Stimulated activated naive B cell treated with anti-CD40 and anti-IgM and Interleukin-4, amounts not matched to agents 10 μg/mL and 1 μg/mL and 100 μg/mL, for 72 hours (primary cell): ENCODE data around the gene LPP.
A peak's percentile ranks its signal among the peaks of the same experiment; 100 is the strongest.

ENCODE experiments used
- ATAC-seq, 2 donors: fragments of 150-1000 bp; cut with Tn5 transposase; replicated peaks; 2 replicates each; pipeline ENCODE4 v1.10.0; 2021; ENCODE audit warnings: moderate library complexity in 1 of 2
- DNase-seq: peaks from one replicate; pipeline ENCODE4 v3.0.0; 2021
- H3K27ac Mint-ChIP-seq: one replicate; pipeline ENCODE4 v1.8.0; 2022; ENCODE audit warnings: mild to moderate bottlenecking, mixed read lengths
- H3K27me3 Mint-ChIP-seq, 2 donors: one replicate each; pipeline ENCODE4 v1.8.0; 2022; ENCODE audit warnings: mixed read lengths in 2 of 2
- H3K36me3 Mint-ChIP-seq, 2 donors: one replicate each; pipeline ENCODE4 v1.8.0; 2022; ENCODE audit warnings: mixed read lengths in 2 of 2, mild to moderate bottlenecking in 1 of 2
- H3K4me1 Mint-ChIP-seq, 2 donors: one replicate each; pipeline ENCODE4 v1.8.0; 2022; ENCODE audit warnings: mixed read lengths in 2 of 2, mild to moderate bottlenecking in 1 of 2
- H3K4me3 Mint-ChIP-seq, 2 donors: one replicate each; pipeline ENCODE4 v1.8.0; 2022; ENCODE audit warnings: mild to moderate bottlenecking in 2 of 2, mixed read lengths in 2 of 2, moderate library complexity in 1 of 2
- H3K9me3 Mint-ChIP-seq, 2 donors: one replicate each; pipeline ENCODE4 v1.8.0; 2022; ENCODE audit warnings: mixed read lengths in 2 of 2, mild to moderate bottlenecking in 1 of 2

The LPP gene

DNA sequence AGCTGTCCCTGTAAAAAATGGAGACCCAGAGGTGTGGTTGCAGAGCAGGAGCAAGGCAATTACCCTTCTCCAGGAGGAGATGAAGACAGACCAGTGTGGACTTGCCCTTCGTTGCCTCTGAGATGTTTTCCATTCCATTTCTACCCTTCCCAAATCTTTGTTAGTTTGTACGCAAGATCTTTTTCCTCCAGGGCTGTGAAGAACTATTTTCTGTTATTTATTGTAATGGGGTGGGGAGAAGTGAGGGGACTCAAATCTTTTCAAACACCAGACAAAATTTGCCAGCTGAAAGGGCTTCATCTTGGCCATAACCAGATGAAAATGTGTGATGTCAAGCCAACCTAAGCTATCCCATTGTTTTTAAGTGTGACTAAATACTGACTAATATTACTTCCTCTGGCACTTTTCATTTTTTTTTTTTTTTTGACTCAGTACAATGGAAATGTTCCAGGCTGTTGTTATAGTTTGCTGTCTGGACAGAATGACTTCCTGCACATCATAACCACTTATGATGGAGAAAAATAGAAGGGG is 746.5 kb downstream of the LPP start:
- DNase-seq: no peak
- Mint-ChIP-seq H3K36me3 (peaks cover 0 to 9% of the 10 kb centered on the region in 2 donors), H3K9me3 (no peaks in the 10 kb centered on the region), H3K27me3 (no peaks in the 10 kb centered on the region), H3K4me1 (no peaks in the 10 kb centered on the region), H3K27ac (no peak overlapping the region), H3K4me3 (no peak overlapping the region)
- ATAC-seq: no peak

DNA sequence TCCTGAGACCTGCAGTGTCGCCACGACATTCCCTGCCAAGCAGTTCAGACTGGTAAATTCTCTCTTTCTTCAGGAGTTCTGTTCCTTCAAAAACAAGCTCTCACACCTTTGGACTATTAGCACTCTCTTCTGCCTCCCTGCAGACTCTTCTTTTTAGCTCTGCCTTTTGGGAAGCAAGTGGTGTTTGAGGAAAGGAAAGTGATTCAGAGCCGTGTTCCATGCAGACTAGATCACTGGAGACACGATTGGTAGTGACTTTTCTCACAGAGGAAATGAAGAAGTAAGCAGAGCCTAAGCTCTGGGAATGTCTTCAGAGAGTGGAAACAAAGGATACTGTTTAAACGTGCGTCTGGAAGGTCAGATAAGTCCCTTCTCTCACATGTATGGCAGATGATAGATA is 747.2 kb downstream of the LPP start:
- ATAC-seq (no peak), DNase-seq (no peak)
- Mint-ChIP-seq H3K36me3 (peaks cover 0 to 9% of the 10 kb centered on the region in 2 donors), H3K4me1 (no peaks in the 10 kb centered on the region), H3K9me3 (no peaks in the 10 kb centered on the region), H3K27ac (no peak overlapping the region), H3K27me3 (no peaks in the 10 kb centered on the region), H3K4me3 (no peak overlapping the region)

DNA sequence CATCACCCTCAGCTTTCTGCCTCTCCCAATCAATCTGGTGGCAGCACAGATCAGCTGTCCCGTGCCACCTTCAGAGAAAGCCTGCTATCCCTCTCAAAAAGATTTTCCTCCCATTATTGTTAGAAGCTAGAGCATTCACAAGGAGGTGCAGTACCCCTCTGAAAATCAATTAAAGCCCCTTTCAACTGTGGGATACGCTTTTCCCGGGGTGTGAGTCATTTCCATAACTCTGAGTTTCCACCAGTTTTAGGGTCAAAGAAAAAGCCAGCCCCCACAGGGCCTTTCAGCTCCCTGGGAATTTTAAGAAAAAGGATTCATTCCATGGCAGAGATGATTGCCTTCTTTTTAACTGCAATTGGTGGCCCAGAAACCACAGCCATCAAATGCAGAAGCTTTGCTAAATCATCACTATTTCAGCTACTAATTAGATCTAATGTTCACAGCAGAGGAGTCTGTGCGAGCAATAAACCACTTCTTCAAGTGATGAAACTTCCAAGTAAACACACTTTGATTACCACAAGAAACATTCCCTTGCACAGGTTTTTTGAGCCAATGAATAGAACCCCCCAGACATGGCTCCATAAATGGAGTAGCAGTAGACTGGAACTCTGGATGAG is 747.8 kb downstream of the LPP start:
- Mint-ChIP-seq H3K4me3 (no peak overlapping the region), H3K27me3 (no peaks in the 10 kb centered on the region), H3K27ac (no peak overlapping the region), H3K36me3 (peaks cover 0 to 9% of the 10 kb centered on the region in 2 donors), H3K4me1 (no peaks in the 10 kb centered on the region), H3K9me3 (no peaks in the 10 kb centered on the region)
- ATAC-seq (no peak), DNase-seq (no peak)

DNA sequence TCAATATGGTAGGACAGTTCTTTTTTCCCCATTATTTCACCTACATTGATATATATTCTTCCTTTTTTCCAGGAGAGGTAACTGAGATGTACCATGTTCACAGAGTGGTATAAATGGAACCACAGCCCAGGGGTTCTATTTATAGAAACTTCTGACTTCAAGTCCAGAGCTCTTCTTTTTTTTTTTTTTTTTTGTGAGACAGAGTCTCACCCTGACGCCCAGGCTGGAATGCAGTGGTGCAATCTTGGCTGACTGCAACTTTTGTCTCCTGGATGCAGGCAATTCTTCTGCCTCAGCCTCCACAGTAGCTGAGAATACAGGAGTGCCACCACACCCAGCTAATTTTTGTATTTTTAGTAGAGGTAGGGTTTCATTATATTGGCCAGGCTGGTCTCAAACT is 750.7 kb downstream of the LPP start:
- no peak for DNase-seq
- Mint-ChIP-seq H3K27ac (no peak overlapping the region), H3K36me3 (peaks cover 5 to 12% of the 10 kb centered on the region in 2 donors), H3K4me1 (peaks cover 7 to 9% of the 10 kb centered on the region in 2 donors), H3K27me3 (no peaks in the 10 kb centered on the region), H3K9me3 (no peaks in the 10 kb centered on the region), H3K4me3 (no peak overlapping the region)
- no peak for ATAC-seq

DNA sequence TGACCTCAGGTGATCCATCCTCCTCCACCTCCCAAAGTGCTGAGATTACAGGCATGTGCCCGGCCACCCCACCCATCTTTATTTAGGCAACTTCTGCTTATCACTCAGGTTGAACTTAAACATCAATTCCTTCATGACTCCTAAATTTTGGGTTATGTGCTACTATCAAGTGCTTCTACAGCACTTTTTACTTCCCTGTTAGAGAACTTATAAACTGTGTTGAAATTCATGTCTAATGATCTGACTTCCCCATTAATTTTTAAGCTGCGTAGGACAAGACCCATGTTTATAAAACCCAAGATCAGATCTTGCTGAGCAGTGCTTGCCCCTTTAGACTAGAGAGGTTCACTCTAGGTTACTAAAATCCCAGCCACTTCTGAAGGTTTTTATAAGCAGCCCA is 751.6 kb downstream of the LPP start:
- peaks cover 5 to 9% of the 10 kb centered on the region in 2 donors for H3K36me3 Mint-ChIP-seq
- H3K27ac Mint-ChIP-seq: no peak overlapping the region

DNA sequence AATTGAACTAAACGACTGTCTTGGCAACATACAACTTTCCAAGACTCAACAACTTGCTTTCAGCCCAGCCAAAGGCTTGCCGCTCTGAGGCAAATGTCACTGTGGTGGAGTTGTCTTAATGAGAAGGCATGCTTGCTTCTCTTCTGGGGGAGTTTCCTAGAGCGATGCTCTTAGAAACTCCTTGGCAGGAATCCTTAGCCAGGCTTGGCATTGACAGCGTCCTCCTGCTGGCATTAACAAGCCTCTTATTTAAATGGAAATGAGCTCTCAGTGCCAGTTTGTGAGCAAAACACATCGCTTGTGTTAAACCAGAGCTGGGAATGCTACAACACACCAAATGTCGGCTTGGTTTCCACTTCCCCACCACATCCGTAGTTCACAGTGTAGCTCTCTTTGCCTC is 752.3 kb downstream of the LPP start:
- Mint-ChIP-seq H3K4me3 (no peak overlapping the region), H3K27me3 (no peaks in the 10 kb centered on the region), H3K27ac (no peak overlapping the region), H3K36me3 (peaks cover 5 to 9% of the 10 kb centered on the region in 2 donors), H3K9me3 (no peaks in the 10 kb centered on the region), H3K4me1 (peaks cover 7 to 9% of the 10 kb centered on the region in 2 donors)
- DNase-seq (no peak), ATAC-seq (no peak)

More for the DNA sequence above, 751.6 kb downstream of the LPP start:
- peaks cover 7 to 9% of the 10 kb centered on the region in 2 donors for H3K4me1 Mint-ChIP-seq
- H3K4me3 Mint-ChIP-seq: no peak overlapping the region
- ATAC-seq: no peak
- H3K9me3 Mint-ChIP-seq: no peaks in the 10 kb centered on the region
- no peak for DNase-seq
- no peaks in the 10 kb centered on the region for H3K27me3 Mint-ChIP-seq

DNA sequence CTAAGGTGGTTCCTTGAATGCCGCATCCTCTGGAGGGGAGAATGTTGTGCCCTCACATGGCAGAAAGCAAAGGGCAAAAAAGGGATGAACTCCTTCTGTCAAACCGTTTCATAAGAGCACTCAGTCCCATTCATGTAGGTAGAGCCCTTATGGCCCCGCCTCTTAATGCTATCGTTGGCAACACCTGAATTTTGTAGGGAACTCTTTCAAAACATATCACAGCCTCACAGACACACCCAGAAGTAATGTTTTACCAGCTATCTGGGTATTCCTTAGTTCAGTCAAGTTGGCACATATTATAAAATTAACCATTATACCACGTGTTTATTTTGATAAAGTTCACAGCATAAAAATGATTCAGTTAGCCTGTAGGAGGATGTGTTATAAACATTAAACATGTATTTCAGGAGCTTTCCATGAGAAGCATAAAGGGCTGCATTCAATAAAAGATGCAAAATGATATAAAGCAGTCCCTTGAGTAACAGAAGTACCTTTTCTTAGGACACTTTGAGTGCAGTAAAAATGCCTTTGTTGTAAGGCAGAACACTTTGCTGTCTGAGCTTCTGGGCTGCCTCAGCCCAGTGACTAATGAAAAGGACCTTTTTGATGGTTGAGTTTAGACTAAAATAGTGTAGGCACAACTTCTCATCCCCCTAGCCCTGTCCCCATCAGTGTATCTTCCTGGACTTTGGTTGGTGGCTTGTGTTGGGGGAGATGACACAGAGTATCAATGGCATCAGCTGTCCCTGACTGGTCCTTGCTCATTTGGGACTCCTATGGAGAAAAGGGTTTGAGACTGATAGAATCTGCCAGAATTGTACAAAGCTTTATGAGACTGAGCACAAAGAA is 754.3 kb downstream of the LPP start:
- Mint-ChIP-seq H3K27me3 (no peaks in the 10 kb centered on the region), H3K4me1 (peaks cover 7 to 9% of the 10 kb centered on the region in 2 donors), H3K9me3 (no peaks in the 10 kb centered on the region), H3K36me3 (peaks cover 5 to 9% of the 10 kb centered on the region in 2 donors), H3K4me3 (no peak overlapping the region), H3K27ac (peak overlapping the region; percentile 90)
- DNase-seq (no peak), ATAC-seq (no peak)

DNA sequence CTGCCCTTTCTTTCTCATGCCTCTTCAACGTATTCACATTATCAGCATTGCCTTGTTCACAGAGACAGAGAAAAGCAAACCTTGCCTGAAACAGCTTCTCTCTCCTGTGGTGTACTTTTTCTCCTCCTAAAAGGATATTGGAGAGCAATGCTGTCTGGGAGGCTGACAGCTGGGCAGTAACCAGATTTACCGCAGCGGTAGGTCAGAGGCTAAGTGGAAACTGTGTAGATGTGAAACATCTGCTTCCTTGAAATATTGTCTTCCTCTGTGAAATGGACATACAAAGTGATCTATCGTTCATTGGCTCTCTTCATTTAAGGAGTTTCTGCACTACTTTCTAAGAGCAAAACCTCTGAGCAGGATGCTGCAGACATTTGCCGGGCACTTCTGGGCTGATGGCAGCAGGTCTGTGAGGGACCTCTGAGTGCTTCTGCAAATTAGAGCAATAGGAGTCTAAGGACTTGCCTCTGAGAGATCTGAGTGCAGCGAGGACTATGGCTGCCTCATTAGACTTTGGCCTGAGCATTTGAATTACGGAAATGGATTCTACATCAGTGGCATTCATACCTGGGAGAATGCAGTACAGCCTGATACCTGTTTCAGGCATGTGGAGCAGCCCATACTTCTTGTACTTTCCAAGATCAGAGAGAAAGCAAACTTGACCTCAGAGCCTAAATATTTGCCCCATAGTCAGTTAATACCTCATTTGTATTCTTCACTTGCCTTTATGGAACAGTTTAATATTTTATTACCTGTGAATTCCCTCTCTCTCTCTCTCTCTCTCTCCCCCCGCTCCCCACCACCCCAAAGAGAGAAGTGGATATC is 757.3 kb downstream of the LPP start:
- no peak for ATAC-seq
- no peaks in the 10 kb centered on the region for H3K27me3 Mint-ChIP-seq

DNA sequence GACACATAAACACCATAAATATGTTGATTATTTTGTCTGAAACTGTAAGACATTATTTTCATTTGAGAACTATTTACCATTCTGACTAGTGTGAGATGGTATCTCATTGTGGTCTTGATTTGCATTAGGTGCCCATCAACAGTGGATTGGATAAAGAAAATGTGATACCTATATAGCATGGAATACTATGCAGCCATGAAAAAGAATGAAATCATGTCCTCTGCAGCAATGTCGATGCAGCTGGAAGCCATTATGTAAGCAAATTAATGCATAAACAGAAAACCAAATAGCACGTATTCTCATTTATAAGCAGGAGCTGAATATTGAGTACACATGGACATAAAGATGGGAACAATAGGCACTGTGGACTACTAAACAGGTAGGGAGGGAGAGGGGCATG is 759.1 kb downstream of the LPP start:
- Mint-ChIP-seq H3K4me1 (peaks cover 33 to 47% of the 10 kb centered on the region in 2 donors), H3K36me3 (peaks cover 0 to 5% of the 10 kb centered on the region in 2 donors)

More for the DNA sequence above, 757.3 kb downstream of the LPP start:
- Mint-ChIP-seq H3K4me3 (no peak overlapping the region), H3K27ac (no peak overlapping the region), H3K36me3 (peaks cover 5% of the 10 kb centered on the region in 2 donors), H3K4me1 (peaks cover 18 to 28% of the 10 kb centered on the region in 2 donors), H3K9me3 (no peaks in the 10 kb centered on the region)
- DNase-seq: no peak

DNA sequence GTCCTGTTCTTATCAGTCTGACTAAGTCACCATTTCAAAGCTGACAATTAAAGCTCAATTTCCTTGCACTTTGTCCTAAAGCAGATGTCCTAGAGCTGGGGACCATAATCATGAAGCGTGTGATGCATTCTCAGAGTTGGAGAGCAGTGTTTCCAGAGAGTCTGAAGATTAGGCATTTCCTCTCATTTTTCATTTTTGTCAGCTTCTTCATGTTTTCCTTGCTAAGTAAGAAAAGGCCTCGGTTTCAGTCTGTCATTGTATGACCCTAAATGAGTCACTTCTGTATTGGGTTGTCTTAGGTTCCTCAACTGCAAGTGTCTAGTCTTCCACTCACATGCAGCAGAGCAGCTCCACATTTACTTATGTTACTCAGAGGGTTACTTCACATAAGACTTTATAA is 760.6 kb downstream of the LPP start:
- H3K9me3 Mint-ChIP-seq: no peaks in the 10 kb centered on the region
- no peaks in the 10 kb centered on the region for H3K27me3 Mint-ChIP-seq
- peak; percentile 13 for DNase-seq
- H3K36me3 Mint-ChIP-seq: no peaks in the 10 kb centered on the region
- peak overlapping the region; percentile 15 to 37 for H3K4me3 Mint-ChIP-seq
- peak; percentile 80 to 83 for ATAC-seq
- H3K4me1 Mint-ChIP-seq: peaks cover 28 to 41% of the 10 kb centered on the region in 2 donors
- H3K27ac Mint-ChIP-seq: peak overlapping the region; percentile 76

More for the DNA sequence above, 759.1 kb downstream of the LPP start:
- DNase-seq (no peak), ATAC-seq (no peak)
- Mint-ChIP-seq H3K27ac (no peak overlapping the region), H3K9me3 (no peaks in the 10 kb centered on the region), H3K27me3 (no peaks in the 10 kb centered on the region), H3K4me3 (no peak overlapping the region)

DNA sequence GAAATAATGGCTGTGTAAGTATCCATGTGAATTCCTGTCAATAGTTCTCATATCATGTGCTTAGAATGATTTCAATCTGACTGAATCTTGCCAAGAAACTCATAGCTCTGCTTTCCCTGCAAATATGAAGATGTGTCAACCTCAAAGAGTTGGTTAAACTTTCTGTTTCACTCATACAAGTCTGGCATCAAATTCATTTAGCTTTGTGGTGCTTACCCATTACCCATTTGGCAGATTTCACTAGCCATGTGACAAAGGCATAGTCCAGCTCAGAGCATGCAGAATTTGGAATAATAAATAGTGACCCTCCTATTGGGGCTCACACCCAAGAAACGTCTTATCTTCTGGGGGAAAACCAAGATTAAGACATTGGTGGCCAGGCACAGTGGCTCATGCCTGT is 761.2 kb downstream of the LPP start:
- no peaks in the 10 kb centered on the region for H3K27me3 Mint-ChIP-seq
- peak overlapping the region; percentile 76 for H3K27ac Mint-ChIP-seq
- peaks cover 28 to 41% of the 10 kb centered on the region in 2 donors for H3K4me1 Mint-ChIP-seq
- H3K9me3 Mint-ChIP-seq: no peaks in the 10 kb centered on the region
- DNase-seq: no peak
- no peaks in the 10 kb centered on the region for H3K36me3 Mint-ChIP-seq
- ATAC-seq: peak; percentile 54 to 55
- H3K4me3 Mint-ChIP-seq: no peak overlapping the region

DNA sequence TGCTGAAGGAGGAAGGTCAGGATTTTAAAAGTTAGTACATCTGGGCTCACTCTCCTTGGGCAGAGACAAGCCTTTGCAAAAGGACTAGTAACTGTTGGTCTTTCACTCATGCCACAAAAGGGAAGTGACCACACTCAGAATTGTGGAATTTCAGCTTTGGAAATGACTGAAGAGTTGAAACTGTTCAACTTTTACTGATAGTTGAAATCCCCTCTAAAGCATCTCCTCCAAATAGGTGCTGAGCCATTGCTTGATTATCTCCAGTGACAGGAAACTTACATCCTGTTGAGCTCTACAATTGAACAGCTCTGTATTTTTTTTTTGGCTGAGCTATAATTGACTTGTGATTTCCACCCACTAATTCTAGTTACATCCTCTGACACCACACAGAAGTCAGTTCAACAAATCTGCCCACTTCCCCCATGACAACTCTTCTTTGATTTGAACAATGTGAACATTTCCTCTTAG is 763.0 kb downstream of the LPP start:
- H3K36me3 Mint-ChIP-seq: no peaks in the 10 kb centered on the region
- ATAC-seq: peak; percentile 79 to 80
- peaks cover 0 to 2% of the 10 kb centered on the region in 2 donors for H3K9me3 Mint-ChIP-seq
- H3K4me3 Mint-ChIP-seq: no peak overlapping the region
- H3K27ac Mint-ChIP-seq: peak overlapping the region; percentile 78
- no peaks in the 10 kb centered on the region for H3K27me3 Mint-ChIP-seq
- peak; percentile 47 for DNase-seq
- H3K4me1 Mint-ChIP-seq: peaks cover 28 to 41% of the 10 kb centered on the region in 2 donors

DNA sequence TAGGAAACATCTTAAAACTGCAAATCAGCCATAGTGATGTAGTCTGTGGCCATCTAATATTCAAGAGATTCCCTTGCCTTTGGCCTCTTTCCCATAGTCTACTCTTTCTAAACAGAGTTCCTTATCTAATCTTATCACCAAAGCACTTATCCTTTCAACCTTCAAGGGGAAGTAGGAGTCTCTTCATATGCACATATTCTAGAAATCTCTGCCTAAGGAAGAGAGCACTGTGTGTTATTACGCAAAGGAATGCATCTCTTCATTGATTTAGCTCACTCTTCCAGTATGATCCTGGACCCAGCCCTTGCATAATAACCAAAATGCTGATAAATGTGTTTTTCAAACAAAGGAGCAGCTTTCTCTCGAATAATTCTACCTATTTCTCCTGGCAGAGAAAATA is 764.1 kb downstream of the LPP start:
- ATAC-seq (no peak), DNase-seq (no peak)
- no peaks in the 10 kb centered on the region for H3K36me3 Mint-ChIP-seq
- H3K9me3 Mint-ChIP-seq: peaks cover 0 to 3% of the 10 kb centered on the region in 2 donors
- peak overlapping the region; percentile 53 for H3K27ac Mint-ChIP-seq
- H3K4me3 Mint-ChIP-seq: peak overlapping the region in 1 of 2 donors; percentile 52
- H3K27me3 Mint-ChIP-seq: no peaks in the 10 kb centered on the region
- peaks cover 28 to 41% of the 10 kb centered on the region in 2 donors for H3K4me1 Mint-ChIP-seq

DNA sequence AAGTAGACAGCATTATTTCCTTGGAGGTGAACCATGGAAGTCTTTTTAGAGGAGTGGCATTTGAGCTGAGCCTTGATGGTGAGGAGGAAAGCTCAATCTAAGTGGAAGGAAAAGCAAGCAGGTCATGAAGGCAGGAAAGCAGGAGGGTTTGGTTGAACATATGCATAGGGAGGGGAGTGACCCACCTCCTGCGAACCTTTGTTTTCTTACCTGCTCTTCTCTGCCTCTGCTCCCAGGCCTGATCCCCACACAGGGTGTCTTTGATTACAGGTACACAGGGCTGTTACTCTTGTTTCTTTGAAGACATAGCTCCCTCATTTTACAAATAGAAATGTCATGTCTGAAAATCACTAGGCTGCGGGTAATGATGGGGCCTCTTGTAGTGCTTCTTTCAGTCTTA is 769.7 kb downstream of the LPP start:
- no peak for DNase-seq
- H3K4me1 Mint-ChIP-seq: no peaks in the 10 kb centered on the region
- H3K36me3 Mint-ChIP-seq: no peaks in the 10 kb centered on the region
- no peak overlapping the region for H3K4me3 Mint-ChIP-seq
- no peak overlapping the region for H3K27ac Mint-ChIP-seq
- ATAC-seq: no peak
- H3K9me3 Mint-ChIP-seq: peaks cover 0 to 3% of the 10 kb centered on the region in 2 donors
- peaks cover 0 to 4% of the 10 kb centered on the region in 2 donors for H3K27me3 Mint-ChIP-seq
